Choroid plexus epithelial cell (primary cell): ENCODE measurements around the gene LRRC75A.
"Not testable (repeated sequence)": the region's sequence is repeated elsewhere in the genome, so short reads cannot be mapped to it uniquely, and the experiment has no call there.

Source experiments
- DNase-seq: peaks from one replicate; pipeline ENCODE4 v3.0.0-alpha.2; 2010; ENCODE audit warnings: low read depth
- H3K4me3 ChIP-seq: 2 replicates; pipeline ENCODE4 v1.5.1; 2011; ENCODE audit warnings: low read depth, mild to moderate bottlenecking, control low read depth, low read length, moderate library complexity
- CTCF ChIP-seq: conservative IDR thresholded peaks from 2 replicates; pipeline ENCODE4 v1.5.1; 2011; ENCODE audit warnings: low read depth, mild to moderate bottlenecking, control low read depth, inconsistent platforms, low read length, moderate library complexity

Gene LRRC75A, protein sequence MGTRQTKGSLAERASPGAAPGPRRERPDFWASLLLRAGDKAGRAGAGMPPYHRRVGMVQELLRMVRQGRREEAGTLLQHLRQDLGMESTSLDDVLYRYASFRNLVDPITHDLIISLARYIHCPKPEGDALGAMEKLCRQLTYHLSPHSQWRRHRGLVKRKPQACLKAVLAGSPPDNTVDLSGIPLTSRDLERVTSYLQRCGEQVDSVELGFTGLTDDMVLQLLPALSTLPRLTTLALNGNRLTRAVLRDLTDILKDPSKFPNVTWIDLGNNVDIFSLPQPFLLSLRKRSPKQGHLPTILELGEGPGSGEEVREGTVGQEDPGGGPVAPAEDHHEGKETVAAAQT

GRCh38 chr17:16491703-16492612 is at the start of gene LRRC75A:
LRRC75A (minus strand) TSS chr17:16492193; CDS start chr17:16491990, 203 bp downstream.
- no peak for TF ChIP-seq CTCF
- no peak for DNase-seq
- peak within 1 kb of the TSS; percentile 49 for H3K4me3 ChIP-seq

DNA sequence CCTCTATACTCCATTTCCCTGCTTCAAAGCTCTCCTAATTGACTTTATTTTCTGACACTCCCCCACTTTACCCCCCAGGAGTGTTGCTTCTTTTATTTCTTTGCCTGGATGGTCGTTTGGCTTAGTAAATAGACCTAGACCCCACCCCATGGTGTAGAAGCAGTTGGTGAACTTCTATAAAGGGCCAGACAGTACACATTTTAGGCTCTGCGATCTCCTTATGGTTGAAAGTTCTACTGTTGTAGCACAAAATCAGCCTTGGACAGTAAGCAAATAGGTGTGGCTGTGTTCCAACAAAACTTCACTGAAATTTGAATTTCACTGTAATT is 45.1 kb upstream of the LRRC75A start:
- DNase-seq: no peak
- no peak overlapping the region for H3K4me3 ChIP-seq
- TF ChIP-seq CTCF: no peak

DNA sequence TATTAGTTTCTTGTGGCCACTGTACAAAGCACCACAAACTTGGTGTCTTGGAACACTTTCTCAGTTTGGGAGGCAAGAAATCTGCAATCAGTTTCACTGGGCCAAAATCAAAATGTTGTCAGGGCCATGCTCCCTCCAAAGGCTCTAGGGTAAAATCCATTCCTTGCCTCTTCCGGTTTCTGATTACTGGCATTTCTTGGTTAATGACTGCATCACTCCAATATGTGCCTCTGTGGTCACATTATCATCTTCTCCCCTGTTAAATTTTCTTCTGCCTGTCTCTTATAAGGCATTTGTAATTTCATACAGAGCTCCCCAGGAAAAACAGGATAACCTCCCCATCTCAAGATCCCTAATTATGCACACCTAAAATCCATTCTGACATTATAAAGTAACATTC is 42.2 kb upstream of the LRRC75A start:
- TF ChIP-seq CTCF: no peak
- DNase-seq: no peak
- no peak overlapping the region for H3K4me3 ChIP-seq

GRCh38 chr17:16529906-16530305 is 37.9 kb upstream of the LRRC75A start:
- no peak overlapping the region for H3K4me3 ChIP-seq
- no peak for DNase-seq
- no peak for TF ChIP-seq CTCF

- DNase-seq: no peak
- TF ChIP-seq CTCF: no peak
- no peak overlapping the region for H3K4me3 ChIP-seq
Observed at GRCh38 chr17:16527298-16527697, 35.3 kb upstream of the LRRC75A start.

GRCh38 chr17:16525556-16525955 is 33.6 kb upstream of the LRRC75A start:
- not testable (repeated sequence) for H3K4me3 ChIP-seq
- peak; percentile 52 for TF ChIP-seq CTCF
- DNase-seq: peak; percentile 37
